DND-41 (cell line): ENCODE measurements around the gene F13B.

Experiments
- ATAC-seq: fragments of 200-7000 bp; cut with Tn5 transposase; 3 replicates; pipeline ENCODE4 v1.9.1; 2021; ENCODE audit warnings: low read depth; ENCODE audit not compliant: insufficient read depth
- DNase-seq: peaks from one replicate; pipeline ENCODE4 v3.0.0-alpha.2; 2020
- H2AFZ ChIP-seq: 2 replicates; pipeline ENCODE4 v1.6.0; 2012; ENCODE audit warnings: low read depth, low read length
- H3K27ac ChIP-seq: 2 replicates; pipeline ENCODE4 v1.5.1; 2012; ENCODE audit warnings: low read length, inconsistent platforms
- H3K27me3 ChIP-seq: fragments of 200-600 bp; sonication (generic); 2 replicates; pipeline ENCODE4 v1.6.0; 2012; ENCODE audit warnings: low read length, mild to moderate bottlenecking, inconsistent platforms; ENCODE audit not compliant: insufficient read depth, poor library complexity
- H3K36me3 ChIP-seq: 2 replicates; pipeline ENCODE4 v1.5.1; 2012; ENCODE audit warnings: low read length, inconsistent platforms; ENCODE audit not compliant: insufficient read depth
- H3K4me1 ChIP-seq: 2 replicates; pipeline ENCODE4 v1.5.1; 2012; ENCODE audit warnings: mild to moderate bottlenecking, low read length; ENCODE audit not compliant: insufficient read depth
- H3K4me2 ChIP-seq: 2 replicates; pipeline ENCODE4 v1.6.0; 2012; ENCODE audit warnings: mild to moderate bottlenecking, moderate library complexity, low read length, inconsistent platforms; ENCODE audit not compliant: insufficient read depth
- H3K4me3 ChIP-seq, 2 experiments: fragments of 200-600 bp in 1 of 2; shearing (Covaris generic) in 1 of 2; 2 replicates each; pipeline ENCODE4 v1.5.1; 2012 to 2016; ENCODE audit warnings: inconsistent platforms in 2 of 2, low read length in 2 of 2, mild to moderate bottlenecking in 2 of 2, low read depth in 1 of 2, moderate library complexity in 1 of 2
- H3K79me2 ChIP-seq: 2 replicates; pipeline ENCODE4 v1.6.0; 2012; ENCODE audit warnings: low read length, inconsistent platforms; ENCODE audit not compliant: insufficient read depth
- H3K9ac ChIP-seq: 2 replicates; pipeline ENCODE4 v1.6.0; 2012; ENCODE audit warnings: low read depth, mild to moderate bottlenecking, inconsistent platforms, low read length, moderate library complexity
- H3K9me3 ChIP-seq: 2 replicates; pipeline ENCODE4 v1.5.1; 2012; ENCODE audit warnings: low read length, moderate library complexity, mild to moderate bottlenecking, inconsistent platforms; ENCODE audit not compliant: insufficient read depth, severe bottlenecking
- H4K20me1 ChIP-seq: 2 replicates; pipeline ENCODE4 v1.6.0; 2012; ENCODE audit warnings: low read length; ENCODE audit not compliant: insufficient read depth
- EZH2 ChIP-seq: IDR thresholded peaks from 3 replicates; pipeline ENCODE4 v1.6.1; 2012; ENCODE audit warnings: borderline replicate concordance, low read depth, mild to moderate bottlenecking, moderate library complexity, low read length, inconsistent platforms; ENCODE audit not compliant: severe bottlenecking
- TF ChIP-seq, protein P1 (sequence below): IDR thresholded peaks from 2 replicates; pipeline ENCODE4 v1.5.1; 2012; ENCODE audit warnings: borderline replicate concordance, low read length, moderate library complexity, mild to moderate bottlenecking; ENCODE audit not compliant: poor library complexity, severe bottlenecking; ENCODE audit errors: extremely low read depth

F13B gene

DNA sequence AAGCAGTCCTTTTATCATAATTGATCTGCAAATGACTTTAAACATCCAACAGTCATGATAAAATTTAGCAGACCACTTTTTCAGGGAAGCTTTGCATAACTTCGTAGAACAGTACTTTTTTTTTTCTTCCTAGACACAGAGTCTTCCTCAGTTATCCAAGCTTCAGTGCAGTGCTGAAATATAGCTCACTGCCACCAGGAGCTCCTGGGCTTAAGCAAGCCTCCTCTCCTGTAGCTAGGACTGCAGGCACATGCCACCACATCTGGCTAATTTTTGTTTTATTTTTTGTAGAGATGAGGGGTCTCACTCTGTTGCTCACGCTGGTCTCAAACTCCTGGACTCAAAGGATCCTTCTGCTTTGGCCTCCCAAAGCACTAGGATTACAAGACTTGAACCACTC is 3.8 kb downstream of the F13B start:
- Histone ChIP-seq H3K4me1 (no peaks in the 10 kb centered on the region), H4K20me1 (no peaks in the 10 kb centered on the region), H3K4me2 (no peak overlapping the region), H3K4me3 (no peak overlapping the region), H3K9ac (no peak overlapping the region), H3K9me3 (no peaks in the 10 kb centered on the region), H3K27me3 (no peaks in the 10 kb centered on the region), H3K27ac (no peak overlapping the region), H3K79me2 (no peaks in the 10 kb centered on the region), H2AFZ (no peak overlapping the region), H3K36me3 (no peaks in the 10 kb centered on the region)
- TF ChIP-seq, protein P1, sequence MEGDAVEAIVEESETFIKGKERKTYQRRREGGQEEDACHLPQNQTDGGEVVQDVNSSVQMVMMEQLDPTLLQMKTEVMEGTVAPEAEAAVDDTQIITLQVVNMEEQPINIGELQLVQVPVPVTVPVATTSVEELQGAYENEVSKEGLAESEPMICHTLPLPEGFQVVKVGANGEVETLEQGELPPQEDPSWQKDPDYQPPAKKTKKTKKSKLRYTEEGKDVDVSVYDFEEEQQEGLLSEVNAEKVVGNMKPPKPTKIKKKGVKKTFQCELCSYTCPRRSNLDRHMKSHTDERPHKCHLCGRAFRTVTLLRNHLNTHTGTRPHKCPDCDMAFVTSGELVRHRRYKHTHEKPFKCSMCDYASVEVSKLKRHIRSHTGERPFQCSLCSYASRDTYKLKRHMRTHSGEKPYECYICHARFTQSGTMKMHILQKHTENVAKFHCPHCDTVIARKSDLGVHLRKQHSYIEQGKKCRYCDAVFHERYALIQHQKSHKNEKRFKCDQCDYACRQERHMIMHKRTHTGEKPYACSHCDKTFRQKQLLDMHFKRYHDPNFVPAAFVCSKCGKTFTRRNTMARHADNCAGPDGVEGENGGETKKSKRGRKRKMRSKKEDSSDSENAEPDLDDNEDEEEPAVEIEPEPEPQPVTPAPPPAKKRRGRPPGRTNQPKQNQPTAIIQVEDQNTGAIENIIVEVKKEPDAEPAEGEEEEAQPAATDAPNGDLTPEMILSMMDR, result no peak
- no peak for TF ChIP-seq EZH2
- no peak for ATAC-seq
- no peak for DNase-seq

DNA sequence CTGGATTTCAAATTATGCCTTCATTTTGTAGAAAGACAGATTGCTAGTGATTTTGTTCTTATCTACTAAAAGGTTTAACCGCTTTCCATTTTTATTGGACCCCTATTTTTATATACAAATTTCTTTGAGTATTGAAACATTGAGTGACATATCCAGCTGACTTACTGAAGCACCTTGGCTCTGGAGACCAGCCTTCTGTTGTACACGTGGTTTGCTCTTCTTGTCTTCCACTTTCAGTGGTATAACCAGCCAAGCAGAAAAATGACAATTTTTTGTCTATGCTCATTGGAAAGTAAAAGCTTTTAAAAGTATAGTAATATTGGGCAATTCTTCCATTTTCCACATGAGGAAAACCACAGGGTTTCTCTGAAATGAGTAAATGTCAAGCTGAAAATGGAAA is 4.4 kb downstream of the F13B start:
- Histone ChIP-seq H3K36me3 (no peaks in the 10 kb centered on the region), H4K20me1 (no peaks in the 10 kb centered on the region), H3K27me3 (peaks cover 1% of the 10 kb centered on the region), H3K9ac (no peak overlapping the region), H3K9me3 (no peaks in the 10 kb centered on the region), H3K4me2 (no peak overlapping the region), H3K79me2 (no peaks in the 10 kb centered on the region), H3K4me1 (no peaks in the 10 kb centered on the region), H3K27ac (no peak overlapping the region), H3K4me3 (no peak overlapping the region), H2AFZ (no peak overlapping the region)
- ATAC-seq (no peak), DNase-seq (no peak)
- TF ChIP-seq, protein P1, result no peak
- no peak for TF ChIP-seq EZH2

DNA sequence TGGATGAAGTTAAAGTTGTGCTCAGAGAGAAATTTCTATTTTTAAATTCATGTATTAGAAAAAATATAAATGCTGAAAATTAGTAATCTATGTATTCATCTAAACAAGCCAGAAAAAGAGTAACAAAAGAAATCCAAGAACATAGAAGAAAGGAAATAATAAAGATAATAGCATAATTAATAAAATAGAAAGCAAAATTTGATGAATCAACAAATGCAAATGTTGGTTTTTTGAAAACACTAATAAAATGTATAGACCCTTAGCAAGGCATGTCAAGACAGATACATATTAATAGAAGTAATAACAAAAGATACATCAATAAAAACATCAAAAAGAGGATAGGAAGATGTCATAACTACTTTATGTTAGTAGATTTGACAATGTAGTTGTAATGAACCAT is 18.0 kb downstream of the F13B start:
- Histone ChIP-seq H3K4me2 (no peak overlapping the region), H2AFZ (no peak overlapping the region), H3K9ac (no peak overlapping the region), H3K36me3 (no peaks in the 10 kb centered on the region), H3K27ac (no peak overlapping the region), H3K9me3 (no peaks in the 10 kb centered on the region), H3K4me3 (no peak overlapping the region), H3K4me1 (no peaks in the 10 kb centered on the region), H3K27me3 (no peaks in the 10 kb centered on the region), H3K79me2 (no peaks in the 10 kb centered on the region), H4K20me1 (no peaks in the 10 kb centered on the region)
- DNase-seq (no peak), ATAC-seq (no peak)
- TF ChIP-seq EZH2, result no peak
- TF ChIP-seq, protein P1, result no peak
